Peyer's patch (tissue), 4 donors: ENCODE measurements around the gene OTOP2. TPM values are rescaled to one million over a fixed set of nuclear protein-coding genes. Genes with fewer than 3 reads are reported as not detected.

ENCODE experiments used
- DNase-seq, 3 donors: peaks; one replicate each; pipeline ENCODE4 v3.0.0-alpha.2; 2017 to 2019
- H3K27ac ChIP-seq, 4 donors: fragments of 200-600 bp; sonication (generic); one replicate each; pipeline ENCODE4 v1.5.1; 2016 to 2019
- H3K27me3 ChIP-seq, 2 donors: fragments of 200-600 bp; sonication (generic); one replicate each; pipeline ENCODE4 v1.5.1; 2019
- H3K36me3 ChIP-seq, 3 donors: fragments of 200-600 bp; sonication (generic); one replicate each; pipeline ENCODE4 v1.5.1; 2016 to 2019
- H3K4me1 ChIP-seq, 4 donors: fragments of 200-600 bp; sonication (generic); one replicate each; pipeline ENCODE4 v1.5.1; 2016 to 2019
- H3K4me3 ChIP-seq, 4 donors: fragments of 200-600 bp; sonication (generic); 1 replicate in 3 of 4; 2 replicates in 1 of 4; pipeline ENCODE4 v1.5.1; 2016 to 2019; ENCODE audit warnings: mild to moderate bottlenecking in 1 of 4
- H3K9me3 ChIP-seq, 4 donors: fragments of 200-600 bp; sonication (generic); one replicate each; pipeline ENCODE4 v1.5.1; 2016 to 2019; ENCODE audit warnings: mild to moderate bottlenecking in 1 of 4
- POLR2A ChIP-seq, 2 donors: fragments of 450-650 bp; IDR thresholded peaks; one replicate each; pipeline ENCODE4 v1.5.1; 2017; ENCODE audit warnings: antibody characterized with exemption in 2 of 2, mild to moderate bottlenecking in 2 of 2, moderate library complexity in 2 of 2
- total RNA-seq, 4 donors: library from RNA; depleted of rRNA; stranded (reverse); fragments of >200 nt; gene quantifications; one replicate each; pipeline ENCODE4 v1.1.0, GENCODE V29; 2016
- TF ChIP-seq, protein P1 (sequence below), 6 experiments: fragments of 450-650 bp in 4 of 6; fragments of 200-600 bp in 2 of 6; sonication (generic) in 1 of 6; IDR thresholded peaks; one replicate each; pipeline ENCODE4 v1.5.1; 2017 to 2019; ENCODE audit warnings: antibody characterized with exemption in 6 of 6, mild to moderate bottlenecking in 3 of 6, moderate library complexity in 1 of 6

The OTOP2 gene
- total RNA-seq, 4 donors from 2014 or later = 4.6 to 11.9 (median 8.8) TPM; not detected in 1

DNA sequence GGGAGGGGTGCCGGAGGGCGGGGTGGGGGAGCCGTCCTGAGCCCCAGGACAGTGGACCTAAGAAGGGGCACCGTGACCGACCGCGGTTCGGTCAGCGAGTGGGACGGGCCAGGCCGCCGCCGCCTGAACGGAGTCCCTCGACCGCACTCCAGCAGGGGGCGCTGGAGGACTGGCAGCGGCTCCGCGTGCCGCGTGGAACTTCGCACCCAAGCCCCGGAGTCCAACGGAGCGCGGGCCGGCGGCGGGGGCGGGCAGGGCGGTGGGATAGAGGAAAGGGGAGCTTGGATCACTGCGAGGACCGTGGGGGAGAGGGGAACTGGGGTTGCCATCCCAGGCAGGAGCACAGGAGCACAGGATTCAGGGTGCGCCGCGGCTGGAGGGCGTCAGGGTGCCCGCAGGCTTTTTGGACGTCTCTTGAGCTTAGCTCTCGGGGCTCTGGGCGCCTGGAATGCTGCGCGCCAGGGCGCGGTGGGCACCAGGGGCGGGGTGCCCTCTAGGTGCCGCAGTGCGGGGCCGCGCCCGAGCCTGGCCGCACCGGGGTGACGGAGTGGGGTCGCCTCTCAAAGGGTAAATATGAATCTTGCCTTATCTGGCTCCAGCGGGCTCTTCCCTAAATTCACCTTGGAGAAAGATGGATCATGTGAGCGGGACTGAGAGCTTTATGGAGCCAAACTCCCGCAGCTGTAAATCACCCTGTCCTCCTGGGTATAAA, 379 bp upstream of the OTOP2 start:
- Histone ChIP-seq H3K27ac (no peak overlapping the region), H3K36me3 (no peaks in the 10 kb centered on the region), H3K9me3 (no peaks in the 10 kb centered on the region), H3K4me3 (peak overlapping the region in 3 of 4 donors; percentile 41 to 51 (median 47)), H3K27me3 (peaks cover 0 to 23% of the 10 kb centered on the region in 2 donors), H3K4me1 (peaks cover 4 to 25% (median 18%) of the 10 kb centered on the region in 4 donors)
- no peak for TF ChIP-seq POLR2A (IDR thresholded peaks at IDR 0.05)
- TF ChIP-seq, protein P1, sequence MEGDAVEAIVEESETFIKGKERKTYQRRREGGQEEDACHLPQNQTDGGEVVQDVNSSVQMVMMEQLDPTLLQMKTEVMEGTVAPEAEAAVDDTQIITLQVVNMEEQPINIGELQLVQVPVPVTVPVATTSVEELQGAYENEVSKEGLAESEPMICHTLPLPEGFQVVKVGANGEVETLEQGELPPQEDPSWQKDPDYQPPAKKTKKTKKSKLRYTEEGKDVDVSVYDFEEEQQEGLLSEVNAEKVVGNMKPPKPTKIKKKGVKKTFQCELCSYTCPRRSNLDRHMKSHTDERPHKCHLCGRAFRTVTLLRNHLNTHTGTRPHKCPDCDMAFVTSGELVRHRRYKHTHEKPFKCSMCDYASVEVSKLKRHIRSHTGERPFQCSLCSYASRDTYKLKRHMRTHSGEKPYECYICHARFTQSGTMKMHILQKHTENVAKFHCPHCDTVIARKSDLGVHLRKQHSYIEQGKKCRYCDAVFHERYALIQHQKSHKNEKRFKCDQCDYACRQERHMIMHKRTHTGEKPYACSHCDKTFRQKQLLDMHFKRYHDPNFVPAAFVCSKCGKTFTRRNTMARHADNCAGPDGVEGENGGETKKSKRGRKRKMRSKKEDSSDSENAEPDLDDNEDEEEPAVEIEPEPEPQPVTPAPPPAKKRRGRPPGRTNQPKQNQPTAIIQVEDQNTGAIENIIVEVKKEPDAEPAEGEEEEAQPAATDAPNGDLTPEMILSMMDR (IDR thresholded peaks at IDR 0.05) = peak in 5 of 6 experiments; percentile 55 to 88 (median 86)
- DNase-seq = peak; percentile 55 to 90 (median 86)

DNA sequence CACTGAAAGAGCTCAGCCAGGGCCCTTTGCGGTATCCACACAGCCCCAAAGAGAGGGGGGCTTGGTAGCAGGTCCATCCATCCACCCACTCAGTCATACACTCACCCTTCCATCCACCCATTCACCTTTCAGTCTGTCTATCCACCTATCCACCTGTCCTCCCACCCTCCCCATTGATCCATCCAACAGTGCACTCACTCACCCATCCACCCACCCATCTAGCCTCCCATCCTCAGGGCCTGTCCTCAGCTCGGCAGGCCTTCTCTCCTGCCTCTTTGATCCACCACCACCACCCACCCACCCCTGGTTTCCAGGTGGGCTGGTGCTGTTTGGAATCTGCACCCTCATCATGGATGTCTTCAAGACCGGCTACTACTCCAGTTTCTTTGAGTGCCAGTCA, 1.2 kb downstream of the OTOP2 start:
- Histone ChIP-seq H3K27me3 (peaks cover 0 to 23% of the 10 kb centered on the region in 2 donors), H3K9me3 (no peaks in the 10 kb centered on the region), H3K4me3 (no peak overlapping the region), H3K27ac (no peak overlapping the region), H3K36me3 (no peaks in the 10 kb centered on the region), H3K4me1 (peaks cover 4 to 25% (median 18%) of the 10 kb centered on the region in 4 donors)
- no peak for TF ChIP-seq POLR2A (IDR thresholded peaks at IDR 0.05)
- TF ChIP-seq, protein P1 (IDR thresholded peaks at IDR 0.05) = no peak
- DNase-seq = no peak

DNA sequence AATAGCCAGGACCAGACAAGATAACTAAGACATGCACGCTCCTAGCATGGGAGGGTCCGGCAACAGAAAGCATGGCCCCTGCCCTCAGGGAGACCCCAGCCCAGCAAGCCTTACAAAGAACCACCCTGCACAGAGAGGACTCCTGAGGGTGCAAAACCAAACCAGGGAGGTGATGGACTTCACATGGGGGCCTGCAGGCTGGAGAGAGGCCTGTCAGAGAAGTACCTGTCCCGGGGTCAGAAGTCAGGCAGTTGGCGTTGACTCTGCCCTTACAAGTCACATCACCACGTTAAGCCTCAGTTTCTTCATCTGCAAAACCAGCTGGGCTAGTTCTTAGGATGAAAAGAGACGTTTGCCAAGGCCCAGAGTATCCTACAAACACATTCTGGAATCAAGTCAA, 4.7 kb downstream of the OTOP2 start:
- Histone ChIP-seq H3K9me3 (no peaks in the 10 kb centered on the region), H3K4me3 (no peak overlapping the region), H3K27me3 (peaks cover 0 to 12% of the 10 kb centered on the region in 2 donors), H3K4me1 (peaks cover 1 to 11% (median 6%) of the 10 kb centered on the region in 4 donors), H3K27ac (no peak overlapping the region), H3K36me3 (no peaks in the 10 kb centered on the region)
- no peak for TF ChIP-seq POLR2A (IDR thresholded peaks at IDR 0.05)
- no peak for DNase-seq

DNA sequence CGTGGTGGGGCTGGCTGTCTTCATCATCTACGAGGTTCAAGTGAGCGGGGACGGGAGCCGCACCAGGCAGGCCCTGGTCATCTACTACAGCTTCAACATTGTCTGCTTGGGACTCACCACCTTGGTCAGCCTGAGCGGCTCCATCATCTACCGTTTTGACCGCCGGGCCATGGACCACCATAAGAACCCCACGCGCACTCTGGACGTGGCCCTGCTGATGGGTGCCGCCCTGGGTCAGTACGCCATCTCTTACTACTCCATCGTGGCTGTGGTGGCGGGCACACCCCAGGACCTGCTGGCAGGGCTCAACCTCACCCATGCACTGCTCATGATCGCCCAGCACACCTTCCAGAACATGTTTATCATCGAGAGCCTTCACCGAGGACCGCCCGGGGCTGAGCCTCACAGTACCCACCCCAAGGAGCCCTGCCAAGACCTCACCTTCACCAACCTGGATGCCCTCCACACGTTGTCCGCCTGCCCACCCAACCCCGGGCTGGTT, 6.5 kb downstream of the OTOP2 start:
- H3K27me3 ChIP-seq = peaks cover 0 to 5% of the 10 kb centered on the region in 2 donors
- H3K4me1 ChIP-seq = peaks cover 0 to 2% (median 0%) of the 10 kb centered on the region in 4 donors
- no peak overlapping the region for H3K4me3 ChIP-seq
- H3K36me3 ChIP-seq = no peaks in the 10 kb centered on the region
- DNase-seq = no peak
- H3K9me3 ChIP-seq = no peaks in the 10 kb centered on the region
- no peak overlapping the region for H3K27ac ChIP-seq
- TF ChIP-seq, protein P1 (IDR thresholded peaks at IDR 0.05) = no peak
- no peak for TF ChIP-seq POLR2A (IDR thresholded peaks at IDR 0.05)

DNA sequence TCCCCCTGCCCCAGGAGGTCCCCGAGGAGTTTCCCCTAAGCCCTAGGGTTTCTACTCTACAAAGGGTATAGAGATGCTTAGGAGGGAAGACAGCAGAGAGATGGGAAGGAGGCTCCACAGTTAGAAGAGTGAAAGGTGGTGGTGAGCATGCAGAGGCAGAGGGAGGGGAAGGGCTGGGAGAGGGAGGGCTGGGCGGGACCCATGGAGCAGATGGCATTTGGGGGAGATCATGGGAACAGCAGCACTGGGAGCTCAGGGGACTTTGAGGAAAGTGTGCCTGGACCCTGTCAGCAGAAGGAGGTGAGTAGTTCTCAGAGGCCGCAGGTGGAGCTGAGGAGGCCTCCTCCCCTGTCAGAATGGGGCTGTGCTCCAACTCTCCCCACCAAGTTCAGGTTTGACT, 11.0 kb downstream of the OTOP2 start:
- H3K36me3 ChIP-seq = no peaks in the 10 kb centered on the region
- no peak for DNase-seq
- H3K9me3 ChIP-seq = no peaks in the 10 kb centered on the region
- no peak overlapping the region for H3K27ac ChIP-seq
- TF ChIP-seq, protein P1 (IDR thresholded peaks at IDR 0.05) = no peak
- no peak for TF ChIP-seq POLR2A (IDR thresholded peaks at IDR 0.05)
- peaks cover 0 to 17% (median 0%) of the 10 kb centered on the region in 4 donors for H3K4me1 ChIP-seq
- H3K27me3 ChIP-seq = peaks cover 0 to 18% of the 10 kb centered on the region in 2 donors
- no peak overlapping the region for H3K4me3 ChIP-seq
